HCT116 (cell line): ENCODE measurements around the gene TRPM1. TPM values are rescaled to one million over a fixed set of nuclear protein-coding genes. Genes with fewer than 3 reads are reported as not detected.

ENCODE experiments used
- ATAC-seq: fragments of 200-7000 bp; cut with Tn5 transposase; 2 replicates; pipeline ENCODE4 v1.9.1; 2020; ENCODE audit warnings: mild to moderate bottlenecking, moderate library complexity
- BruUV-seq: library from RNA; stranded (reverse); fragments of 400-500 nt; replicated peaks from 2 replicates; lab custom pipeline; 2021; lab: Mats Ljungman, UMichigan
- CTCF ChIA-PET: fragments of 300-600 bp; sonication (Branson Sonifier 250); formaldehyde crosslinking; loops from one replicate; lab custom pipeline; 2021; ENCODE audit warnings: antibody characterized with exemption; lab: Charles Lee
- POLR2A ChIA-PET: fragments of 300-600, 350-600 bp; sonication (Branson Sonifier 250); formaldehyde crosslinking; loops from one replicate; lab custom pipeline; 2021; ENCODE audit warnings: antibody characterized with exemption; lab: Charles Lee
- RAD21 ChIA-PET, 2 experiments: fragments of 300-600 bp; sonication (Branson Sonifier 250); formaldehyde crosslinking; loops; one replicate each; lab custom pipeline; 2023; ENCODE audit warnings: low total read pairs in 2 of 2; ENCODE audit not compliant: uncharacterized antibody in 2 of 2, unreplicated experiment in 2 of 2, low non-redundant PET in 1 of 2; lab: Charles Lee
- DNase-seq: peaks from one replicate; pipeline ENCODE4 v3.0.0-alpha.2; 2010; ENCODE audit warnings: low read depth, low spot score
- H2AFZ ChIP-seq: fragments of 200-600 bp; shearing (Covaris generic), sonication (generic); 2 replicates; pipeline ENCODE4 v1.6.1; 2017; ENCODE audit warnings: low read depth, mixed run types, mixed read lengths, antibody characterized with exemption, low read length; ENCODE audit not compliant: poor library complexity, severe bottlenecking
- H3K27ac ChIP-seq: 2 replicates; pipeline ENCODE4 v1.5.1; 2012; ENCODE audit warnings: low read depth, low read length
- H3K27me3 ChIP-seq: fragments of 200-600 bp; sonication (generic); 2 replicates; pipeline ENCODE4 v1.6.1; 2016; ENCODE audit warnings: mixed run types, low read length, mixed read lengths; ENCODE audit not compliant: insufficient read depth
- H3K36me3 ChIP-seq, 2 experiments: fragments of 200-500 bp in 1 of 2; fragments of 200-600 bp in 1 of 2; sonication (Bioruptor generic) in 1 of 2; sonication (generic) in 1 of 2; 2 replicates each; pipeline versions ENCODE4 v1.5.1 to v1.6.1; 2014 to 2016; ENCODE audit warnings: low read length in 2 of 2, inconsistent platforms in 1 of 2, mixed read lengths in 1 of 2, mixed run types in 1 of 2; ENCODE audit not compliant: insufficient read depth in 2 of 2, control insufficient read depth in 1 of 2
- H3K4me1 ChIP-seq, 2 experiments: fragments of 200-600 bp in 1 of 2; sonication (generic) in 1 of 2; 2 replicates each; pipeline versions ENCODE4 v1.5.1 to v1.6.1; 2012 to 2017; ENCODE audit warnings: low read length in 2 of 2, inconsistent platforms in 1 of 2, mild to moderate bottlenecking in 1 of 2, mixed read lengths in 1 of 2, mixed run types in 1 of 2, moderate library complexity in 1 of 2; ENCODE audit not compliant: insufficient read depth in 2 of 2, control insufficient read depth in 1 of 2
- H3K4me2 ChIP-seq: fragments of 200-600 bp; sonication (generic); 2 replicates; pipeline ENCODE4 v1.6.1; 2017; ENCODE audit warnings: mixed run types, low read length, mixed read lengths
- H3K4me3 ChIP-seq, 2 experiments: fragments of 200-600 bp in 1 of 2; sonication (generic) in 1 of 2; replicated peaks in 1 of 2; 2 replicates each; pipeline ENCODE4 v1.5.1; 2011 to 2016; ENCODE audit warnings: low read length in 2 of 2, control low read depth in 1 of 2, low read depth in 1 of 2, mild to moderate bottlenecking in 1 of 2, mixed read lengths in 1 of 2, mixed run types in 1 of 2
- H3K79me2 ChIP-seq: fragments of 200-600 bp; sonication (generic); 2 replicates; pipeline ENCODE4 v1.6.1; 2017; ENCODE audit warnings: mild to moderate bottlenecking, mixed run types, low read length, moderate library complexity, mixed read lengths; ENCODE audit not compliant: insufficient read depth
- H3K9ac ChIP-seq: fragments of 200-600 bp; sonication (generic); 2 replicates; pipeline ENCODE4 v1.6.1; 2016; ENCODE audit warnings: low read length, mixed read lengths
- H3K9me2 ChIP-seq: fragments of 200-600 bp; sonication (generic), shearing (Covaris generic); 2 replicates; pipeline ENCODE4 v1.6.1; 2017; ENCODE audit warnings: mixed run types, mild to moderate bottlenecking, moderate library complexity; ENCODE audit not compliant: insufficient read depth
- H3K9me3 ChIP-seq, 2 experiments: fragments of 200-500 bp in 1 of 2; fragments of 200-600 bp in 1 of 2; sonication (Bioruptor generic) in 1 of 2; sonication (generic) in 1 of 2; 2 replicates each; pipeline ENCODE4 v1.6.1; 2014 to 2017; ENCODE audit warnings: low read length in 2 of 2, mixed read lengths in 2 of 2, inconsistent platforms in 1 of 2, low read depth in 1 of 2, mild to moderate bottlenecking in 1 of 2, mixed run types in 1 of 2, moderate library complexity in 1 of 2; ENCODE audit not compliant: control insufficient read depth in 1 of 2, insufficient read depth in 1 of 2
- H4K20me1 ChIP-seq: fragments of 200-600 bp; sonication (generic), shearing (Covaris generic); 2 replicates; pipeline ENCODE4 v1.6.1; 2017; ENCODE audit warnings: mixed run types, mild to moderate bottlenecking, moderate library complexity; ENCODE audit not compliant: insufficient read depth
- EGR1 ChIP-seq: IDR thresholded peaks from 2 replicates; pipeline ENCODE4 v1.6.1; 2012; ENCODE audit warnings: low read depth
- EZH2 ChIP-seq: fragments of 200-600 bp; sonication (generic); IDR thresholded peaks from 2 replicates; pipeline ENCODE4 v1.6.1; 2017; ENCODE audit warnings: antibody characterized with exemption, mixed run types
- EZH2phosphoT487 ChIP-seq: fragments of 200-600 bp; IDR thresholded peaks from 2 replicates; pipeline ENCODE4 v1.6.1; 2018; ENCODE audit warnings: antibody characterized with exemption, borderline replicate concordance
- SIN3A ChIP-seq: IDR thresholded peaks from 2 replicates; pipeline ENCODE4 v1.6.1; 2012; ENCODE audit warnings: low read depth
- ZNF274 ChIP-seq: fragments of 200-500 bp; sonication (Bioruptor generic); IDR thresholded peaks from 2 replicates; pipeline ENCODE4 v1.6.1; 2014; ENCODE audit warnings: mild to moderate bottlenecking, low read depth, low read length, inconsistent platforms
- intact Hi-C: fragments of 100-400 bp; cut with micrococcal nuclease; formaldehyde crosslinking; loops from 2 replicates; pipeline ENCODE4 v1.10.0; 2022
- total RNA-seq: library from RNA; stranded (reverse); gene quantifications from one replicate; pipeline ENCODE4 v1.2.1, GENCODE V29; 2021; ENCODE audit not compliant: unreplicated experiment
- TF ChIP-seq, protein P1 (sequence below): IDR thresholded peaks from 2 replicates; pipeline ENCODE4 v1.6.1; 2012
- TF ChIP-seq, protein P2 (sequence below): IDR thresholded peaks from 2 replicates; pipeline ENCODE4 v1.6.1; 2011; ENCODE audit warnings: mild to moderate bottlenecking, low read length, moderate library complexity; ENCODE audit not compliant: insufficient replicate concordance; ENCODE audit errors: extremely low read depth

TRPM1 gene
- total RNA-seq, 1 experiment from 2014 or later = not detected

DNA sequence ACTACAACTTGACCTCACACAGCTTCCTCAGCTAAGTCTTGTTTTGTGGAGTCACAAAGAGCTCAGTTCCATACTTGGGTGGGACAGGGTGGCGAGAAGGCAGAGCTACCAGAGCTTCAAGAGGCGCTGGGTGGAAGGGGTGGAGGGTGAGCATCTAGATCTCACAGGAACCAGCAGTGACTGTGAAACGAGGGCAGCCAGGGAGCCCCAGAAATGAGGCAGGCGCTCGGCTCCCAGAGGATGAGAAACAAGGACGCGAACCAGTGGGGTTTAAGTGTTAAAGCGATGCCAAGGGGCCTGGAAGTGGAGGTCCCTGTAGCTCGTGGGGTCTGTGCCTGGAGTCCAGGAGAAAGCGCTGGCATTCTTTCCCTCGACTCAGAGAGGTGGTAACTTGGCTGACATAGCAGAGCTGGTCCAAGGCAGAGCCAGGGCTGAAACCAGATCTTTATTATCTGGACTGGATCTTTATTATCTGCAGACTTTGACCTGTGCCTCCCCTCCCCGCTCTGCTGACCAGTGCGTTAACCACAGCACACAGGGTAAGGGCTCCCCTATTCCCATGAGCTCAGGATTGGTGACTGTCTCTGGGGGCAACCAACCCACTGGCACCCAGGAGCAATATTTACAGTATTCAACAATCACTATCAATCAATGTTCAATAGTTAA, 26.2 kb upstream of the TRPM1 start:
- Histone ChIP-seq H3K9me3 (no peaks in the 10 kb centered on the region), H4K20me1 (no peaks in the 10 kb centered on the region), H3K9ac (no peak overlapping the region), H3K4me3 (no peak overlapping the region), H2AFZ (no peak overlapping the region), H3K36me3 (no peaks in the 10 kb centered on the region), H3K9me2 (no peaks in the 10 kb centered on the region), H3K79me2 (no peaks in the 10 kb centered on the region), H3K4me2 (no peak overlapping the region), H3K4me1 (peaks cover 0 to 4% of the 10 kb centered on the region in 2 experiments; a peak in 1 of 4 replicates), H3K27ac (no peak overlapping the region), H3K27me3 (no peaks in the 10 kb centered on the region)
- no TSS peak for BruUV-seq
- ChIA-PET RAD21 (no interaction called here), POLR2A (no interaction called here), CTCF (interaction anchor here (1.4 to 3.5 kb wide), 4 partner anchors 10 to 361 kb away, joined by 3 to 31 read pairs (median 14); no protein-coding TSS in a partner anchor)
- DNase-seq (no peak), ATAC-seq (no peak)
- intact Hi-C loops = loop anchor here (2.0 to 5.0 kb wide), 2 partner anchors 233 to 330 kb away; no protein-coding TSS in a partner anchor
- TF ChIP-seq SIN3A = no peak
- no peak for TF ChIP-seq EZH2phosphoT487
- TF ChIP-seq, protein P1, sequence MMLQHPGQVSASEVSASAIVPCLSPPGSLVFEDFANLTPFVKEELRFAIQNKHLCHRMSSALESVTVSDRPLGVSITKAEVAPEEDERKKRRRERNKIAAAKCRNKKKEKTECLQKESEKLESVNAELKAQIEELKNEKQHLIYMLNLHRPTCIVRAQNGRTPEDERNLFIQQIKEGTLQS = no peak
- TF ChIP-seq EZH2 = no peak
- no peak for TF ChIP-seq EGR1
- TF ChIP-seq, protein P2, sequence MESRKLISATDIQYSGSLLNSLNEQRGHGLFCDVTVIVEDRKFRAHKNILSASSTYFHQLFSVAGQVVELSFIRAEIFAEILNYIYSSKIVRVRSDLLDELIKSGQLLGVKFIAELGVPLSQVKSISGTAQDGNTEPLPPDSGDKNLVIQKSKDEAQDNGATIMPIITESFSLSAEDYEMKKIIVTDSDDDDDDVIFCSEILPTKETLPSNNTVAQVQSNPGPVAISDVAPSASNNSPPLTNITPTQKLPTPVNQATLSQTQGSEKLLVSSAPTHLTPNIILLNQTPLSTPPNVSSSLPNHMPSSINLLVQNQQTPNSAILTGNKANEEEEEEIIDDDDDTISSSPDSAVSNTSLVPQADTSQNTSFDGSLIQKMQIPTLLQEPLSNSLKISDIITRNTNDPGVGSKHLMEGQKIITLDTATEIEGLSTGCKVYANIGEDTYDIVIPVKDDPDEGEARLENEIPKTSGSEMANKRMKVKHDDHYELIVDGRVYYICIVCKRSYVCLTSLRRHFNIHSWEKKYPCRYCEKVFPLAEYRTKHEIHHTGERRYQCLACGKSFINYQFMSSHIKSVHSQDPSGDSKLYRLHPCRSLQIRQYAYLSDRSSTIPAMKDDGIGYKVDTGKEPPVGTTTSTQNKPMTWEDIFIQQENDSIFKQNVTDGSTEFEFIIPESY = no peak
- TF ChIP-seq ZNF274 = no peak
